ENCODE results near the gene RRN3. TPM values are rescaled to one million over a fixed set of nuclear protein-coding genes. Genes with fewer than 3 reads are reported as not detected.
A peak's percentile ranks its signal among the peaks of the same experiment; 100 is the strongest.

RRN3 gene
- total RNA-seq, 1 donor from 2014 or later: 46.6 TPM

DNA sequence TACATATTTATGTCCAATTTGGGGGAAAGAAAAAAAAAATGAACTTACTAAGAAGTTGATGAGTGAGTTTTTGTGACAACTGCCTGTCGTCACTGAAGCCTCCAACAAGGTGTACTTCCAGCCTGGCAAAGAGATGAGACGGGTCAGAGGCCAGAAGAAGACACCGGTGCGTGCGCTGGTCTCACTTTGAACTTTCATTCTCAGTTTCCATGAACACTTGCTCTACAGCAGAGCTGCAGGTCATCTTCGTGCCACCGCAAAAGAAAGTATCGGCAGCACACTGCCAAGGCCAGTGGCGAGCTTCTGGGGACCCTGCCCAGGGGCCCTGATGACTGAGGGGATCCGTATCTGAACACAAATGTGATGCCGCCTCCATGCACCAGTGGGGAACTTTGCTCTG is 49.8 kb downstream of the RRN3 start:
- H2AFZ ChIP-seq (ENCODE audit: low read depth, low read length): no peak overlapping the region
- Mint-ChIP-seq H3K36me3 (ENCODE audit: low read depth, unreplicated experiment) (peaks cover 35% of the 10 kb centered on the region), H3K27ac (ENCODE audit: unreplicated experiment) (no peak overlapping the region), H3K4me3 (ENCODE audit: unreplicated experiment) (no peak overlapping the region), H3K4me1 (ENCODE audit: low read depth, unreplicated experiment) (peaks cover 3% of the 10 kb centered on the region), H3K9me3 (ENCODE audit: unreplicated experiment) (no peaks in the 10 kb centered on the region), H3K27me3 (ENCODE audit: low read depth, unreplicated experiment) (no peaks in the 10 kb centered on the region)
- no peak overlapping the region for H3K4me2 ChIP-seq (ENCODE audit: low read length)
- no peak for FAIRE-seq
- no peaks in the 10 kb centered on the region for H3K9me3 ChIP-seq (ENCODE audit: insufficient read depth, low read depth, low read length)
- H3K4me3 ChIP-seq (ENCODE audit: insufficient read depth, low read depth, low read length): no peak overlapping the region
- H3K27ac ChIP-seq (ENCODE audit: low read depth, low read length): no peak overlapping the region
- DNase-seq (ENCODE audit: low read depth): no peak
- peaks cover 30% of the 10 kb centered on the region for H3K36me3 ChIP-seq (ENCODE audit: insufficient read depth, low read length)
- H3K9ac ChIP-seq (ENCODE audit: low read length): no peak overlapping the region
- H3K79me2 ChIP-seq (ENCODE audit: insufficient read depth, low read length): peaks cover 28% of the 10 kb centered on the region
- H3K27me3 ChIP-seq (ENCODE audit: insufficient read depth, low read length): no peaks in the 10 kb centered on the region
- TF ChIP-seq, protein P1, sequence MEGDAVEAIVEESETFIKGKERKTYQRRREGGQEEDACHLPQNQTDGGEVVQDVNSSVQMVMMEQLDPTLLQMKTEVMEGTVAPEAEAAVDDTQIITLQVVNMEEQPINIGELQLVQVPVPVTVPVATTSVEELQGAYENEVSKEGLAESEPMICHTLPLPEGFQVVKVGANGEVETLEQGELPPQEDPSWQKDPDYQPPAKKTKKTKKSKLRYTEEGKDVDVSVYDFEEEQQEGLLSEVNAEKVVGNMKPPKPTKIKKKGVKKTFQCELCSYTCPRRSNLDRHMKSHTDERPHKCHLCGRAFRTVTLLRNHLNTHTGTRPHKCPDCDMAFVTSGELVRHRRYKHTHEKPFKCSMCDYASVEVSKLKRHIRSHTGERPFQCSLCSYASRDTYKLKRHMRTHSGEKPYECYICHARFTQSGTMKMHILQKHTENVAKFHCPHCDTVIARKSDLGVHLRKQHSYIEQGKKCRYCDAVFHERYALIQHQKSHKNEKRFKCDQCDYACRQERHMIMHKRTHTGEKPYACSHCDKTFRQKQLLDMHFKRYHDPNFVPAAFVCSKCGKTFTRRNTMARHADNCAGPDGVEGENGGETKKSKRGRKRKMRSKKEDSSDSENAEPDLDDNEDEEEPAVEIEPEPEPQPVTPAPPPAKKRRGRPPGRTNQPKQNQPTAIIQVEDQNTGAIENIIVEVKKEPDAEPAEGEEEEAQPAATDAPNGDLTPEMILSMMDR (IDR thresholded peaks at IDR 0.05; ENCODE audit: insufficient read depth, low read depth, low read length): no peak
- no peak for TF ChIP-seq EZH2 (IDR thresholded peaks at IDR 0.05; ENCODE audit: insufficient read depth, low read length)
- H4K20me1 ChIP-seq (ENCODE audit: insufficient read depth, low read length): peaks cover 46% of the 10 kb centered on the region
- H3K4me1 ChIP-seq (ENCODE audit: insufficient read depth, low read length): no peaks in the 10 kb centered on the region

GRCh38 chr16:15043344-15043743 is 50.7 kb downstream of the RRN3 start:
- Histone ChIP-seq H3K4me3 (ENCODE audit: insufficient read depth, low read depth, low read length) (no peak overlapping the region), H4K20me1 (ENCODE audit: insufficient read depth, low read length) (peaks cover 48% of the 10 kb centered on the region), H2AFZ (ENCODE audit: low read depth, low read length) (no peak overlapping the region), H3K4me1 (ENCODE audit: insufficient read depth, low read length) (no peaks in the 10 kb centered on the region), H3K27ac (ENCODE audit: low read depth, low read length) (no peak overlapping the region), H3K9ac (ENCODE audit: low read length) (no peak overlapping the region), H3K4me2 (ENCODE audit: low read length) (no peak overlapping the region), H3K36me3 (ENCODE audit: insufficient read depth, low read length) (peaks cover 39% of the 10 kb centered on the region), H3K27me3 (ENCODE audit: insufficient read depth, low read length) (no peaks in the 10 kb centered on the region), H3K9me3 (ENCODE audit: insufficient read depth, low read depth, low read length) (no peaks in the 10 kb centered on the region), H3K79me2 (ENCODE audit: insufficient read depth, low read length) (peaks cover 19% of the 10 kb centered on the region)
- no peaks in the 10 kb centered on the region for H3K27me3 Mint-ChIP-seq (ENCODE audit: low read depth, unreplicated experiment)
- TF ChIP-seq, protein P1 (IDR thresholded peaks at IDR 0.05; ENCODE audit: insufficient read depth, low read depth, low read length): no peak
- no peak for TF ChIP-seq EZH2 (IDR thresholded peaks at IDR 0.05; ENCODE audit: insufficient read depth, low read length)
- H3K4me3 Mint-ChIP-seq (ENCODE audit: unreplicated experiment): no peak overlapping the region
- no peak for DNase-seq (ENCODE audit: low read depth)
- H3K9me3 Mint-ChIP-seq (ENCODE audit: unreplicated experiment): no peaks in the 10 kb centered on the region
- H3K36me3 Mint-ChIP-seq (ENCODE audit: low read depth, unreplicated experiment): peaks cover 35% of the 10 kb centered on the region
- no peak overlapping the region for H3K27ac Mint-ChIP-seq (ENCODE audit: unreplicated experiment)
- no peak for FAIRE-seq
- peaks cover 4% of the 10 kb centered on the region for H3K4me1 Mint-ChIP-seq (ENCODE audit: low read depth, unreplicated experiment)

DNA sequence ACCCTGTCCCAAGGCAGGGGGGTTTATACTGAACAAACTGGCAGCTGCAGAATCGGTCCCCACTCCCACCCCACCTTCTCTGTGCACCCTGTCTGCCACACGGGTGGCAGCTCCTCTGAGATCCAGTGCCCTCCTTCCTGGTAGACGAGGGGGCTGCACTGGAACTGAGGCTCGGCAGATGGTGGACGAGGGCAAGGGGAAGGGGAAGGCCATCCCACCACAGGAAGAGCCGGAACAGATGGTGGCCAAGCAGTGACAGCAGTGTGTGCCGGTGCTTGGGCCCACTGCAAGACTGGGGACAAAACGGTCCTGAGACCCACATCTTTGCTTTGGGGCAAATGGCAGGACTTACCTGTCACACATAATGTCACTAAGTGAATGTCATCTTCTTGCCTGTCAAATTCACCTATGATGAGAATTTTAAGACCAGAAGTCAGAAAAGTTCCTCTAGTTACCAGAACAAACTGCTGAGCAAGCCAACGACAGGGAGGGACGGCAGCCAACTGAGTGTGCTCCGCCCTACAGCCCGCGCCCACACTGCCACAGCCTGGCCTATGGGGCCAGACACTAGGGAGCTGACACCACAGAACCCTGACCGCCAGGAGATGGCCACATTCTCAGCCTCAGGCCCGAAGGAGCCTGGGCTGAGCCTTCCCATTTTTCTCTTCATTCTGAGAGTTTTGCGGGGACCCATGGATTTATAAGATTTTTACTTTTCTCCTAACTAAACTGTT is 52.6 kb downstream of the RRN3 start:
- DNase-seq (ENCODE audit: low read depth) (peak; percentile 38), FAIRE-seq (no peak)
- H3K4me1 ChIP-seq (ENCODE audit: insufficient read depth, low read length): no peaks in the 10 kb centered on the region
- no peaks in the 10 kb centered on the region for H3K27me3 Mint-ChIP-seq (ENCODE audit: low read depth, unreplicated experiment)
- peaks cover 57% of the 10 kb centered on the region for H3K36me3 ChIP-seq (ENCODE audit: insufficient read depth, low read length)
- no peak overlapping the region for H3K27ac Mint-ChIP-seq (ENCODE audit: unreplicated experiment)
- H3K9me3 Mint-ChIP-seq (ENCODE audit: unreplicated experiment): no peaks in the 10 kb centered on the region
- H2AFZ ChIP-seq (ENCODE audit: low read depth, low read length): no peak overlapping the region
- no peak for TF ChIP-seq EZH2 (IDR thresholded peaks at IDR 0.05; ENCODE audit: insufficient read depth, low read length)
- TF ChIP-seq, protein P1 (IDR thresholded peaks at IDR 0.05; ENCODE audit: insufficient read depth, low read depth, low read length): no peak
- no peaks in the 10 kb centered on the region for H3K9me3 ChIP-seq (ENCODE audit: insufficient read depth, low read depth, low read length)
- no peak overlapping the region for H3K9ac ChIP-seq (ENCODE audit: low read length)
- no peak overlapping the region for H3K27ac ChIP-seq (ENCODE audit: low read depth, low read length)
- peaks cover 4% of the 10 kb centered on the region for H3K4me1 Mint-ChIP-seq (ENCODE audit: low read depth, unreplicated experiment)
- no peaks in the 10 kb centered on the region for H3K27me3 ChIP-seq (ENCODE audit: insufficient read depth, low read length)
- peaks cover 28% of the 10 kb centered on the region for H3K36me3 Mint-ChIP-seq (ENCODE audit: low read depth, unreplicated experiment)
- peaks cover 4% of the 10 kb centered on the region for H3K79me2 ChIP-seq (ENCODE audit: insufficient read depth, low read length)
- H3K4me3 ChIP-seq (ENCODE audit: insufficient read depth, low read depth, low read length): no peak overlapping the region
- H3K4me2 ChIP-seq (ENCODE audit: low read length): no peak overlapping the region
- H3K4me3 Mint-ChIP-seq (ENCODE audit: unreplicated experiment): no peak overlapping the region
- peaks cover 36% of the 10 kb centered on the region for H4K20me1 ChIP-seq (ENCODE audit: insufficient read depth, low read length)
